GM19043 (cell line): Measurements from ENCODE around the gene MEIS2.

Source experiments
- ATAC-seq: cut with Tn5 transposase; IDR thresholded peaks from one replicate; pipeline ENCODE4 v1.9.1; 2021; ENCODE audit warnings: low read depth; ENCODE audit not compliant: unreplicated experiment

MEIS2 gene

GRCh38 chr15:36882487-36883131 is 217.7 kb downstream of the MEIS2 start:
- no peak for ATAC-seq

- no peak for ATAC-seq
Observed at GRCh38 chr15:36882056-36882455, 218.3 kb downstream of the MEIS2 start.

GRCh38 chr15:36881516-36881915 is 218.8 kb downstream of the MEIS2 start:
- no peak for ATAC-seq

- ATAC-seq, result no peak
Observed at GRCh38 chr15:36880913-36881460, 219.4 kb downstream of the MEIS2 start.

- ATAC-seq, result no peak
Observed at GRCh38 chr15:36880224-36880912, 220.0 kb downstream of the MEIS2 start.

- ATAC-seq, result no peak
Observed at GRCh38 chr15:36879568-36880222, 220.7 kb downstream of the MEIS2 start.

GRCh38 chr15:36878684-36879262 is 221.6 kb downstream of the MEIS2 start:
- no peak for ATAC-seq

GRCh38 chr15:36877796-36878683 is 222.3 kb downstream of the MEIS2 start:
- no peak for ATAC-seq

- no peak for ATAC-seq
Observed at GRCh38 chr15:36877294-36877693, 223.1 kb downstream of the MEIS2 start.

- no peak for ATAC-seq
Observed at GRCh38 chr15:36875740-36876334, 224.5 kb downstream of the MEIS2 start.

- ATAC-seq, result no peak
Observed at GRCh38 chr15:36874930-36875329, 225.4 kb downstream of the MEIS2 start.

GRCh38 chr15:36867436-36867835 is 232.9 kb downstream of the MEIS2 start:
- ATAC-seq, result no peak

- ATAC-seq, result no peak
Observed at GRCh38 chr15:36866896-36867295, 233.5 kb downstream of the MEIS2 start.

GRCh38 chr15:36863570-36863969 is 236.8 kb downstream of the MEIS2 start:
- ATAC-seq, result no peak

- no peak for ATAC-seq
Observed at GRCh38 chr15:36860792-36861191, 239.6 kb downstream of the MEIS2 start.

GRCh38 chr15:36858423-36858822 is 241.9 kb downstream of the MEIS2 start:
- ATAC-seq, result no peak

- no peak for ATAC-seq
Observed at GRCh38 chr15:36856339-36856973, 243.9 kb downstream of the MEIS2 start.

GRCh38 chr15:36850864-36851263 is 249.5 kb downstream of the MEIS2 start:
- no peak for ATAC-seq

- no peak for ATAC-seq
Observed at GRCh38 chr15:36845270-36845669, 255.1 kb downstream of the MEIS2 start.
